ENCODE data around the gene KLHL6. TPM values are rescaled to one million over a fixed set of nuclear protein-coding genes. Genes with fewer than 3 reads are reported as not detected.

Gene KLHL6
- total RNA-seq, 6 donors from 2014 or later, result 15.2 to 77.5 (median 25.6) TPM

GRCh38 chr3:183584246-183584913 lies 28.9 kb upstream of the KLHL6 start:
- ATAC-seq (ENCODE audit: low FRiP score in 2 of 2) (peak; percentile 64 to 74), DNase-seq (no peak)
- Histone ChIP-seq H3K36me3 (no peaks in the 10 kb centered on the region), H3K9me3 (no peaks in the 10 kb centered on the region), H3K4me3 (no peak overlapping the region), H3K4me1 (peaks cover 0 to 32% (median 21%) of the 10 kb centered on the region in 4 donors), H3K27ac (peak overlapping the region in 3 of 4 donors; percentile 26 to 55 (median 39)), H3K27me3 (no peaks in the 10 kb centered on the region)
- WGBS, 2 donors, result 60 to 64% methylated on average over 5 to 7 of the region's 7 CpGs
- TF ChIP-seq CTCF (IDR thresholded peaks at IDR 0.05) (no peak), EP300 (IDR thresholded peaks at IDR 0.05) (no peak), POLR2AphosphoS5 (IDR thresholded peaks at IDR 0.05) (peak in 1 of 2 donors; percentile 2)

- ATAC-seq (ENCODE audit: low FRiP score in 2 of 2), result peak in 1 of 2 donors; percentile 13
- DNase-seq, result no peak
- 78 to 85% methylated on average over 5 of the region's 5 CpGs for WGBS, 2 donors
These were observed 28.1 kb upstream of the KLHL6 start for GRCh38 chr3:183583331-183584245.

GRCh38 chr3:183582161-183582560 lies 26.7 kb upstream of the KLHL6 start:
- H3K4me1 ChIP-seq, result peaks cover 0 to 24% (median 17%) of the 10 kb centered on the region in 4 donors
- H3K36me3 ChIP-seq, result no peaks in the 10 kb centered on the region
- 68 to 82% methylated on average over 1 of the region's 1 CpG for WGBS, 2 donors
- ATAC-seq (ENCODE audit: low FRiP score in 2 of 2) (no peak), DNase-seq (no peak)
- H3K27me3 ChIP-seq, result no peaks in the 10 kb centered on the region
- H3K27ac ChIP-seq, result no peak overlapping the region
- H3K9me3 ChIP-seq, result no peaks in the 10 kb centered on the region
- no peak overlapping the region for H3K4me3 ChIP-seq
- TF ChIP-seq EP300 (IDR thresholded peaks at IDR 0.05), result no peak
- no peak for TF ChIP-seq CTCF (IDR thresholded peaks at IDR 0.05)
- no peak for TF ChIP-seq POLR2AphosphoS5 (IDR thresholded peaks at IDR 0.05)
- TF ChIP-seq POLR2A (IDR thresholded peaks at IDR 0.05), result no peak

More at GRCh38 chr3:183583331-183584245, 28.1 kb upstream of the KLHL6 start:
- Histone ChIP-seq H3K4me1 (peaks cover 0 to 32% (median 21%) of the 10 kb centered on the region in 4 donors), H3K27me3 (no peaks in the 10 kb centered on the region), H3K27ac (peak overlapping the region in 3 of 4 donors; percentile 19 to 39 (median 26)), H3K4me3 (no peak overlapping the region), H3K9me3 (no peaks in the 10 kb centered on the region), H3K36me3 (no peaks in the 10 kb centered on the region)
- TF ChIP-seq CTCF (IDR thresholded peaks at IDR 0.05) (no peak), POLR2A (IDR thresholded peaks at IDR 0.05) (no peak), POLR2AphosphoS5 (IDR thresholded peaks at IDR 0.05) (no peak), EP300 (IDR thresholded peaks at IDR 0.05) (no peak)

GRCh38 chr3:183581496-183582155 lies 26.1 kb upstream of the KLHL6 start:
- WGBS, 2 donors, result 97 to 98% methylated on average over 3 of the region's 3 CpGs
- Histone ChIP-seq H3K4me3 (no peak overlapping the region), H3K4me1 (peaks cover 0 to 22% (median 13%) of the 10 kb centered on the region in 4 donors), H3K9me3 (no peaks in the 10 kb centered on the region), H3K27ac (no peak overlapping the region), H3K36me3 (no peaks in the 10 kb centered on the region), H3K27me3 (no peaks in the 10 kb centered on the region)
- DNase-seq, result no peak
- no peak for TF ChIP-seq POLR2AphosphoS5 (IDR thresholded peaks at IDR 0.05)
- TF ChIP-seq EP300 (IDR thresholded peaks at IDR 0.05), result no peak
- no peak for TF ChIP-seq CTCF (IDR thresholded peaks at IDR 0.05)
- TF ChIP-seq POLR2A (IDR thresholded peaks at IDR 0.05), result no peak
- ATAC-seq (ENCODE audit: low FRiP score in 2 of 2), result no peak

Measured in upper lobe of left lung (tissue), 6 donors.